AG04449 (cell line): ENCODE results near the gene C12orf75.
A peak's percentile ranks its signal among the peaks of the same experiment; 100 is the strongest.

Experiments used
- CTCF ChIA-PET: fragments of 350-600 bp; formaldehyde crosslinking; extraction: SDS; loops from one replicate; lab custom pipeline; 2021; ENCODE audit warnings: antibody characterized with exemption; lab: Yijun Ruan, JAX
- POLR2A ChIA-PET: fragments of 400-600, 350-600 bp; formaldehyde crosslinking; extraction: SDS; loops from one replicate; lab custom pipeline; 2020; ENCODE audit warnings: antibody characterized with exemption, inconsistent platforms; lab: Yijun Ruan, JAX
- DNase-seq: peaks from one replicate; pipeline ENCODE4 v3.0.0-alpha.2; 2010; ENCODE audit warnings: low read depth, low spot score
- H3K4me3 ChIP-seq: 2 replicates; pipeline ENCODE4 v1.5.1; 2011; ENCODE audit warnings: low read depth, mild to moderate bottlenecking, control low read depth, low read length
- CTCF ChIP-seq: IDR thresholded peaks from one replicate; pipeline ENCODE4 v1.5.1; 2011; ENCODE audit warnings: mild to moderate bottlenecking, moderate library complexity, low read length, control low read depth, inconsistent platforms; ENCODE audit not compliant: insufficient read depth; ENCODE audit errors: missing control alignments

The C12orf75 gene

GRCh38 chr12:105352052-105352451 is 21.6 kb downstream of the C12orf75 start:
- no peak overlapping the region for H3K4me3 ChIP-seq
- CTCF ChIA-PET, result no interaction called here
- POLR2A ChIA-PET, result no interaction called here
- DNase-seq, result no peak
- no peak for TF ChIP-seq CTCF

DNA sequence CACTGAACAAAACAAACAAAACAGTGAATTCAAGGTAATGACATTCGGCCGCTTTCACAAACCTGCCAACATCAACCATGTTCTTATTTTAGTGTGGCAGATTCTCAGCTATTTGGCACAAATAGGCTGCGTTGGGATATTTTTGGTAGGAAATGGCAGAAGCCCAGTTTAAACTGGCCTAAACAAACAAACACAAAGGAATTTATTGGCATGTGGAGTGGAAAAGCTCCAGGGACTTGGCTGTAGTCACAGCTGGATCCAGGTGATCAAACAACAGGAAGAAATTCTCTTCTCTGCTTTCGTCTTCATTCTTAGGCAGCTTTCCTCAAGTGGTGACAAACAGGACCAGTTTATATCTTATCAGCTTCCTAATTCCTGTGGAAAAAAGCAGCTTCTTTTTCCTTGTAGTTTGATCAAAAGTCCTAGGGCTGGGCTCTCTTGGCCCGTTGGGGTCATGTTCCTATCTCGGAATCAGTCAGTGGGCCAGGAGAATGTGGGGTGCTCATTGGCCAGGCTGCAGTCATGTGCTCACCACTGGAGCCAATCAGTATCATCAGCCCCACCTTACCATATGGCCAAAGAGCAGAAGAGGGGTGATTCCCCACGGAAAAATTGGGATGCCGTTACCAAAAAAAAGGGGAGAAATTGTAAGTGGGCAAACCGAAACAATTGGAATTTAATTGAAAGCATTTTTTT is 22.6 kb downstream of the C12orf75 start:
- POLR2A ChIA-PET, result interaction anchor here (1.6 kb wide), 1 partner anchor 99 kb away, joined by 5 read pairs; no protein-coding TSS in a partner anchor
- no peak for DNase-seq
- CTCF ChIA-PET, result interaction anchor here (0.5 to 1.5 kb wide), 5 partner anchors 8 to 20 kb away, joined by 3 to 4 read pairs (median 3); no protein-coding TSS in a partner anchor
- TF ChIP-seq CTCF, result no peak
- no peak overlapping the region for H3K4me3 ChIP-seq

- H3K4me3 ChIP-seq, result no peak overlapping the region
- POLR2A ChIA-PET, result interaction anchor here (0.8 kb wide), 1 partner anchor 13 kb away, joined by 3 read pairs; no protein-coding TSS in a partner anchor
- CTCF ChIA-PET, result interaction anchor here (2.9 kb wide), 1 partner anchor 12 kb away, joined by 13 read pairs; no protein-coding TSS in a partner anchor
- peak; percentile 24 for DNase-seq
- TF ChIP-seq CTCF, result no peak
These were observed 25.3 kb downstream of the C12orf75 start for GRCh38 chr12:105355752-105356151.

DNA sequence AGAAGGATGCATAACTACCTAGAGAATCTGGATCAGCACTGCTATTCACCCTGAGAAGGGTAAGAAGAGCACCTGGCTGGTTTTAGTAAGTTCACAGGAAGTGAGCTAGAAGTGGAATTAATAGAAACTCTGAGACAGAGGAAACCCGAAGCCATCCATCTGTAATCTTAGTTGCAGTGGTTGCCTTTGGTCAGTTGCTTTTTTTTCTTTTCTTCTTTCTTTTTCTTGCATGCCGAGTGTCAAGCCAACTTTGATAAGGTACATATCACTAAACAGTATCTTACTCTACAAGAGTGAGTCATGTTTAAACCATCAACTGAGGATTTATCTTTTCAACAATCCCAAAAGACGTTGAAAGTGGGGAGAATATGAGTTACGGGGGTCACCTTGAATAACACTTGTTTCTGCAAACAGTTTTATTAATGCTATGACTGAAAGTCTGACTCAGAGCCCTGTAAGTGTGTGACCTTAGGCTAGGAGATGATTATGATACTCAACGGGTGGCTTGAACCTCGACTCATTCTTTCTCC is 26.7 kb downstream of the C12orf75 start:
- POLR2A ChIA-PET, result no interaction called here
- H3K4me3 ChIP-seq, result no peak overlapping the region
- TF ChIP-seq CTCF, result no peak
- no peak for DNase-seq
- CTCF ChIA-PET, result interaction anchor here (2.9 kb wide), 1 partner anchor 10 kb away, joined by 13 read pairs; no protein-coding TSS in a partner anchor

DNA sequence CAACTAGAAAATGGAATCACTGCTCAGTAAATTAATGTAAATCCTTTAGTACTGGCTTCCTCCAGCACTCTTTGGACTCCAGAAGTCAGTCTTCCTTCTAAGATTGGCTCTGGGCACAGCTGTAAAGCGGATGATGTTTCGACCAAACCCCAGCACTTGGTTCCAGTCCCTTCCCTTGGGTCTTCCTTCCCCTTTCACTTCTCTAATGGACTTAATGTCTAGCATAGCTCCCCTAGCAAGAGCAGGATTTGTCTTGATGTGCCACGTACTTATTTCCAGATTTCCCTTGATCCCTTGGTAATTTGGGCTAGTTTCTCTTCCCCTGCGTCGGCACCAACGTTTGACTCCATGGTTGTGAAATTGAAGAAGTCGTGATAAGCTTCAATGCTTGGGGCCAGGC is 28.3 kb downstream of the C12orf75 start:
- DNase-seq, result no peak
- ChIA-PET CTCF (interaction anchor here (0.7 to 1.5 kb wide), 3 partner anchors 15 to 168 kb away, joined by 3 to 4 read pairs (median 3); no protein-coding TSS in a partner anchor), POLR2A (no interaction called here)
- no peak for TF ChIP-seq CTCF
- H3K4me3 ChIP-seq, result no peak overlapping the region

DNA sequence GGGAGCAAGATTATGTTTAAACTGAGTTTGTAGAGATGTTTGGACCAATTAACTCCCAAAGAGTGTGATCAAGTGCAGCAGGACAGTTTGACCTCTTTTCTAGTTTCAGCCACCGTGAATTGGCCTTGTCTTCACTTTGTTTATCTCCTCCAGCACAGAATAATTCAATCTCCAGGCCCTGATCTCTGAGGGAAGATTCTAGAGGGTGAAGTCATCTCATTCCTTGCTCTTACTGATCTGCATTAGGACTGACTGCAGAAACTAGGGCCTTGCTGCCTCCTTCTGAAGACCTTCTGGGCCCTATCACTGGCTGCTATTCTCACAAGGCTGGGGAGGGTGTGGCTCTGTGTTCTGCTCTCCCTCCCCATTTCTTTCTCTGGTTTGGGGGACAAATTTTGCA is 29.4 kb downstream of the C12orf75 start:
- ChIA-PET CTCF (no interaction called here), POLR2A (interaction anchor here (1.2 kb wide), 1 partner anchor 155 kb away, joined by 3 read pairs; no protein-coding TSS in a partner anchor)
- TF ChIP-seq CTCF, result no peak

More for the DNA sequence above, 29.4 kb downstream of the C12orf75 start:
- no peak overlapping the region for H3K4me3 ChIP-seq
- DNase-seq, result no peak
